SK-N-MC (cell line): Measurements from ENCODE around the gene SMURF2.

Source experiments
- EZH2 ChIP-seq: fragments of 200-600 bp; sonication (generic); IDR thresholded peaks from one replicate; pipeline ENCODE4 v1.6.1; 2017; ENCODE audit warnings: antibody characterized with exemption
- POLR2AphosphoS5 ChIP-seq: IDR thresholded peaks from 2 replicates; pipeline ENCODE4 v1.6.1; 2012; ENCODE audit warnings: mild to moderate bottlenecking, low read depth, low read length, borderline replicate concordance

- no peak for TF ChIP-seq POLR2AphosphoS5
- no peak for TF ChIP-seq EZH2
Observed at GRCh38 chr17:64598672-64599071, 63.4 kb downstream of the SMURF2 start.
